Ishikawa (cell line): Measurements from ENCODE around the gene GSTM3.

ENCODE experiments used
- CEBPB ChIP-seq: IDR thresholded peaks from 2 replicates; pipeline ENCODE4 v1.6.1; 2012
- CREB1 ChIP-seq: IDR thresholded peaks from 2 replicates; pipeline ENCODE4 v1.6.1; 2012; ENCODE audit warnings: low read depth
- EGR1 ChIP-seq: IDR thresholded peaks from 2 replicates; pipeline ENCODE4 v1.6.1; 2012
- EP300 ChIP-seq: IDR thresholded peaks from 2 replicates; pipeline ENCODE4 v1.6.1; 2012; ENCODE audit warnings: borderline replicate concordance
- MAX ChIP-seq: IDR thresholded peaks from 2 replicates; pipeline ENCODE4 v1.6.1; 2012
- RAD21 ChIP-seq: IDR thresholded peaks from 2 replicates; pipeline ENCODE4 v1.6.1; 2012; ENCODE audit warnings: low read depth
- TAF1 ChIP-seq: IDR thresholded peaks from 2 replicates; pipeline ENCODE4 v1.6.1; 2012; ENCODE audit warnings: low read depth, mild to moderate bottlenecking
- TCF12 ChIP-seq: IDR thresholded peaks from 2 replicates; pipeline ENCODE4 v1.6.1; 2012; ENCODE audit warnings: low read depth
- TEAD4 ChIP-seq: IDR thresholded peaks from 2 replicates; pipeline ENCODE4 v1.6.1; 2012
- USF1 ChIP-seq: IDR thresholded peaks from 2 replicates; pipeline ENCODE4 v1.6.1; 2012
- ZBTB7A ChIP-seq: IDR thresholded peaks from 2 replicates; pipeline ENCODE4 v1.6.1; 2012; ENCODE audit warnings: low read depth

GRCh38 chr1:109776206-109776835, 35.5 kb upstream of the GSTM3 start:
- TF ChIP-seq TCF12, result no peak
- no peak for TF ChIP-seq EGR1
- TF ChIP-seq RAD21, result no peak
- no peak for TF ChIP-seq EP300
- no peak for TF ChIP-seq CEBPB
- no peak for TF ChIP-seq TAF1
- no peak for TF ChIP-seq CREB1
- TF ChIP-seq TEAD4, result no peak
- TF ChIP-seq MAX, result no peak
- TF ChIP-seq USF1, result no peak
- no peak for TF ChIP-seq ZBTB7A
